GM18502 (cell line): ENCODE results near the gene ZNF121.
A peak's percentile ranks its signal among the peaks of the same experiment; 100 is the strongest.
"Not testable (repeated sequence)": the region's sequence is repeated elsewhere in the genome, so short reads cannot be mapped to it uniquely, and the experiment has no call there.

Experiments
- ATAC-seq: cut with Tn5 transposase; IDR thresholded peaks from one replicate; pipeline ENCODE4 v1.9.1; 2021; ENCODE audit warnings: mild to moderate bottlenecking; ENCODE audit not compliant: unreplicated experiment, poor library complexity

Gene ZNF121

DNA sequence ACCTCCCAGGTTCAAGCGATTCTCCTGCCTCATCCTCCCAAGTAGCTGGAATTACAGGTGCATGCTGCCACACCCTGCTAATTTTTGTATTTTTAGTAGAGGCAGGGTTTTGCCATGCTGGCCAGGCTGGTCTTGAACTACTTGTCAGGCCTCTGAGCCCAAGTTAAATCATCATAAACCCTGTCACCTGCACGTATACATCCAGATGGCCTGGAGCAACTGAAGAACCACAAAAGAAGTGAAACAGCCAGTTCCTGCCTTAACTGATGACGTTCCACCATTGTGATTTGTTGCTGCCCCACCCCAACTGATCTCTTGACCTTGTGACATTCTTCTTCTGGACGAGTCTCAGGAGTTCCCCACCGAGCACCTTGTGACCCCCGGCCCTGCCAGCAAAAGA lies 45.1 kb downstream of the ZNF121 start:
- ATAC-seq: not testable (repeated sequence)

DNA sequence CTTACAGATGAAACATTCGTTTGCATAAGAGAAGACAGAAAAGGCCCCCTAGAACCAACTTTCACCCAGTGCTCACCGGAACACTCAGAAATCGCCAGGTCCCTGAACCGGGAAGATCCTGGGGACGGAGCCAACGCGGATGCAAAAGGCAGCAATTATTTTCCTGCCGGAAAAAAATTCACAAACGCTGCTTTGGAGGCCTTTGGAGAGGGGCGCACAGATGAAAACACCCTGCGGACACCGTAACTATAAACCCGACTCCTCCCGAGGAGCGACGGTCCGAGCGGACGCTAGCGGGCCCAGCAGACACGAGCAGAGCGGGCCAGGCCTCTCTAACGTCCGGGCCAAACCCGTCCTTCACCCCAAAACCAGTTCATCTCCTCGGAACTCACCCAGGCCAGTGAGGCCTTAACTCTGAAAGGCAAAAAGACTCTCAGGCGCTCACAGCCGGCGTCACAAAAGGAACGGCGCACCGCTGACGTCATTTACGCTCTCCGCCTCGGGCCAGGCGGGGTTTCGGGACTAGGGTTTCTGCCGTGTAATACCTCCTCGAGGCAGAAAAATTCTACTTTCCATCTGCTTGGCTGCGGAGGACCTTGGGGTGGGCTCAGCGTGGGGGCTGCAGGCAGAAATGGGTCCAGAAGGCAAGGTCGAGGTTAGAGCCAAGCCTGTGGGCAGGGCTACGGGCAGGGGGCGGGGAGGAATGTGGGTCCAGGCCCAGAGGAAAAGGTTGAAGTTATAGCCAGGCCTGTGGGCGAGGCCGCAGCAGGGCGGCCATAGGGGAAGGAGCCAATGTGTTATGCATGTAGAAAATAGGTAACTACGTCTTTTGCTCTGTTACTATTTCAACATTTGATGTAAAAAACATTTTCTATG lies 45.9 kb downstream of the ZNF121 start, which contains the start of gene ZNF426:
Gene ZNF426, minus strand, starts transcription at position 463 of the 876 bp plus-strand sequence. CDS start 2,413 bp downstream, outside the sequence.
- ATAC-seq: peak; percentile 81

DNA sequence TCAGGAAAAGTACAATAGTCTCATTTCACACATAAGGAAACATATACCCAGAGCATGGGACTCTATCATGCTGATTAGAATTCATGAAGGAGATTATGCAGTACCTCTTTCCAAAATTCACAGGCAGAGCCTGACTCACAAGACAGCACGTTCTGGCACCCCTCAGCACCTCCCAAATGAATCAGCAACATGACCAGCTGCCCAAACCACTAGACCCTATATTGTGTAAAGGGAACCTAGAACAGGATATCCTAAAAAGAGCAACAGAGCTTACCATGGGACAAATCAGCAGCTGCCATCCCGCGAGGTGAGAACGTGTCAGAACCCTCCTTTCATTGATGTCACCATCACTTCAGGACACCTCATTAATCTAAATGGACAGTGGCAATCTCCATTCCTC lies 48.4 kb downstream of the ZNF121 start:
- no peak for ATAC-seq

- ATAC-seq: no peak
Observed at GRCh38 chr19:9531933-9532332, 52.4 kb downstream of the ZNF121 start.

DNA sequence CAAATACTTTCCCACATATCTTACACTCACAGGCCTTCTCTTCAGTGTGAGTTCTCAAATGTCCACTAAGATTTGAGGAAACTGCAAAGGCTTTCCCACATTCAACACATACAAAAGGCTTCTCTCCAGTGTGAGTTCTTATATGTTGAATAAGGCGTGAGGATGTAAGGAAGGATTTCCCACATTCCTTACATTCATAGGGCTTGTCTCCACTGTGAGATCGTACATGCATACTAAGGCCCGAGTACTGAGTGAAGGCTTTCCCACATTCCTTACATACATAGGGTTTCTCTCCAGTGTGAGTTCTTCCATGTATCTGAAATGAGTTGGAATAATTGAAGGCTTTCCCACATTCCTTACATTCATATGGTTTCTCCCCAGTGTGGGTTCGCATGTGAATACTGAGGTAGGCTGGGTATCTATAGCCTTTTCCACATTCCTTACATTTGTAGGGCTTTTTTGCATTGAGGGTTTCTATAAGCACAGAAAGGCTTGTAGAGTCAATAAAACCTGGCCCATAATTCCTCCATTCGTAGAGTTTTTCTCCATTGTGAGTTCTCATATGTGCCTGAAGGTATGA lies 55.5 kb downstream of the ZNF121 start:
- ATAC-seq: no peak

DNA sequence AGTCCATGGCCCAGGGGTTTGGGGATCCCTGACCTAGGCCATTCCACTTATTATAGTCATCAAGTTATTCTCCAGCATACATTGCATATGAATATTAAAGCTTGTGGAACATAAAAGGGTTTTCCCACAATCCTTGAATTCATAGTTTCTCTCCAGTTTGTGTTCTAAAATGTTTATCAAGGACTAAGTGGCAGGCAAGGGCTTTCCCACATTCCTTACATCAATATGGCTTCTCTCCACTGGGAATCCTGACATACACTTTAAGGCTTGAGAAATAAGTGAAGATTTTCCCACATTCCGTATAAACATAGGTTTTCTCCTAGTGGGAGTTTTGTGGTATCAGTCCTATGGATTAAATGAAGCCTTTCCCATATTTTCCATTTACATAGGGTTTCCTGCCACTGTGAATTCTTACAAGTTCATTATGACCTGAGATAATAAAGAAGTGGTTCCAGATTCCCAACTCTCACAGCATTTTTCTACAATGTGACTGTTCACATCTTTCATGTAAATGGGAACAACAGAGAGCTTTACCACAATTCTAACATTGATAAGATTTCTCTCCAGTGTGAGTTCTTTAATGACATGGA lies 60.3 kb downstream of the ZNF121 start:
- no peak for ATAC-seq
